Mesenchymal stem cell (in vitro differentiated cells and primary cell): ENCODE measurements around the gene IFRD2.

ENCODE experiments used
- DNase-seq: peaks from one replicate; pipeline ENCODE4 v3.0.0-alpha.2; 2013
- H2AFZ ChIP-seq: one replicate; pipeline ENCODE4 v1.6.1; 2013; ENCODE audit warnings: low read depth, mild to moderate bottlenecking, control low read depth, inconsistent platforms, low read length, moderate library complexity
- H2AK5ac ChIP-seq: 2 replicates; pipeline ENCODE4 v1.6.1; 2013; ENCODE audit warnings: low read length, moderate library complexity, mild to moderate bottlenecking, inconsistent platforms; ENCODE audit not compliant: severe bottlenecking
- H2BK120ac ChIP-seq: one replicate; pipeline ENCODE4 v1.6.1; 2013; ENCODE audit warnings: low read depth, mild to moderate bottlenecking, inconsistent platforms, low read length, moderate library complexity
- H2BK12ac ChIP-seq, 2 experiments: one replicate each; pipeline ENCODE4 v1.6.1; 2013; ENCODE audit warnings: inconsistent platforms in 2 of 2, low read length in 2 of 2, mild to moderate bottlenecking in 2 of 2, moderate library complexity in 2 of 2, control low read depth in 1 of 2
- H2BK15ac ChIP-seq: one replicate; pipeline ENCODE4 v1.6.1; 2013; ENCODE audit warnings: mild to moderate bottlenecking, low read depth, inconsistent platforms; ENCODE audit not compliant: poor library complexity, severe bottlenecking
- H2BK5ac ChIP-seq: 2 replicates; pipeline ENCODE4 v1.6.1; 2013; ENCODE audit warnings: low read depth, mild to moderate bottlenecking, low read length, control low read depth, inconsistent platforms; ENCODE audit not compliant: poor library complexity, severe bottlenecking
- H3K14ac ChIP-seq, 2 experiments: one replicate each; pipeline ENCODE4 v1.6.1; 2013; ENCODE audit warnings: inconsistent platforms in 2 of 2, low read length in 2 of 2, control low read depth in 1 of 2, mild to moderate bottlenecking in 1 of 2, moderate library complexity in 1 of 2
- H3K18ac ChIP-seq, 2 experiments: one replicate each; pipeline ENCODE4 v1.6.1; 2013; ENCODE audit warnings: inconsistent platforms in 2 of 2, low read length in 2 of 2, control low read depth in 1 of 2, low read depth in 1 of 2, mild to moderate bottlenecking in 1 of 2
- H3K23ac ChIP-seq, 2 experiments: one replicate each; pipeline ENCODE4 v1.6.1; 2013; ENCODE audit warnings: inconsistent platforms in 2 of 2, low read length in 2 of 2, mild to moderate bottlenecking in 2 of 2, moderate library complexity in 2 of 2, control low read depth in 1 of 2
- H3K27ac ChIP-seq: 2 replicates; pipeline ENCODE4 v1.5.1; 2013; ENCODE audit warnings: mild to moderate bottlenecking, moderate library complexity, low read length, control low read depth, inconsistent platforms; ENCODE audit not compliant: poor library complexity, severe bottlenecking
- H3K27me3 ChIP-seq, 2 experiments: 2 replicates each; pipeline versions ENCODE4 v1.6.1 to v1.7.0; 2013; ENCODE audit warnings: low read length in 2 of 2, mild to moderate bottlenecking in 2 of 2, moderate library complexity in 2 of 2, control low read depth in 1 of 2, inconsistent platforms in 1 of 2; ENCODE audit not compliant: control insufficient read depth in 1 of 2, insufficient read depth in 1 of 2
- H3K36me3 ChIP-seq, 2 experiments: 2 replicates each; pipeline versions ENCODE4 v1.6.1 to v1.7.0; 2013; ENCODE audit warnings: low read length in 2 of 2, control low read depth in 1 of 2, inconsistent platforms in 1 of 2, low read depth in 1 of 2, mild to moderate bottlenecking in 1 of 2; ENCODE audit not compliant: insufficient read depth in 2 of 2, control insufficient read depth in 1 of 2
- H3K4ac ChIP-seq, 2 experiments: one replicate each; pipeline ENCODE4 v1.6.1; 2013; ENCODE audit warnings: inconsistent platforms in 2 of 2, low read length in 2 of 2, mild to moderate bottlenecking in 2 of 2, moderate library complexity in 2 of 2, control low read depth in 1 of 2, low read depth in 1 of 2
- H3K4me1 ChIP-seq: 2 replicates; pipeline ENCODE4 v1.6.1; 2013; ENCODE audit warnings: low read depth, low read length, control low read depth; ENCODE audit not compliant: control insufficient read depth, insufficient read depth
- H3K4me2 ChIP-seq: 2 replicates; pipeline ENCODE4 v1.6.1; 2013; ENCODE audit warnings: low read length, mild to moderate bottlenecking, inconsistent platforms; ENCODE audit not compliant: poor library complexity, severe bottlenecking
- H3K4me3 ChIP-seq, 2 experiments: 2 replicates each; pipeline versions ENCODE4 v1.5.1 to v1.7.0; 2013; ENCODE audit warnings: low read length in 2 of 2, mild to moderate bottlenecking in 2 of 2, control low read depth in 1 of 2, low read depth in 1 of 2; ENCODE audit not compliant: insufficient read depth in 1 of 2
- H3K79me1 ChIP-seq: replicated peaks from 2 replicates; pipeline ENCODE4 v1.6.1; 2013; ENCODE audit warnings: mild to moderate bottlenecking, control low read depth, low read length, inconsistent platforms; ENCODE audit not compliant: poor library complexity, severe bottlenecking
- H3K9ac ChIP-seq: 2 replicates; pipeline ENCODE4 v1.7.0; 2013; ENCODE audit warnings: mild to moderate bottlenecking, low read length, moderate library complexity
- H3K9me3 ChIP-seq: 2 replicates; pipeline ENCODE4 v1.7.0; 2013; ENCODE audit warnings: mild to moderate bottlenecking, low read length; ENCODE audit not compliant: control insufficient read depth
- H4K8ac ChIP-seq: one replicate; pipeline ENCODE4 v1.6.1; 2013; ENCODE audit warnings: inconsistent platforms, mild to moderate bottlenecking, low read length, moderate library complexity
- H4K91ac ChIP-seq: one replicate; pipeline ENCODE4 v1.6.1; 2013; ENCODE audit warnings: mild to moderate bottlenecking, low read length, inconsistent platforms
- WGBS: methylation state at CpG from one replicate; pipeline ENCODE4 v1.1.7; 2013; ENCODE audit warnings: mixed read lengths; 5-methylcytosine and 5-hydroxymethylcytosine counted together

The IFRD2 gene

GRCh38 chr3:50300681-50301254, 8.5 kb upstream of the IFRD2 start:
- no peak overlapping the region for H3K27ac ChIP-seq
- H3K9me3 ChIP-seq: no peaks in the 10 kb centered on the region
- H3K4me2 ChIP-seq: no peak overlapping the region
- H2BK120ac ChIP-seq: no peak overlapping the region
- DNase-seq: no peak
- no peak overlapping the region for H3K18ac ChIP-seq
- H3K4me3 ChIP-seq: peak overlapping the region in 1 of 2 experiments; percentile 73
- no peak overlapping the region for H4K91ac ChIP-seq
- no peak overlapping the region for H3K14ac ChIP-seq
- peaks cover 14% of the 10 kb centered on the region for H3K79me1 ChIP-seq
- H3K9ac ChIP-seq: peak overlapping the region; percentile 83
- no peak overlapping the region for H4K8ac ChIP-seq
- H2AFZ ChIP-seq: no peak overlapping the region
- H3K4me1 ChIP-seq: peaks cover 36% of the 10 kb centered on the region
- H3K36me3 ChIP-seq: peaks cover 3 to 12% of the 10 kb centered on the region in 2 experiments
- H3K23ac ChIP-seq: no peak overlapping the region
- no peaks in the 10 kb centered on the region for H3K27me3 ChIP-seq
- H2BK12ac ChIP-seq: peak overlapping the region in 1 of 2 experiments; percentile 34
- no peak overlapping the region for H2BK15ac ChIP-seq
- H3K4ac ChIP-seq: no peak overlapping the region
- no peak overlapping the region for H2AK5ac ChIP-seq
- H2BK5ac ChIP-seq: no peak overlapping the region
- 90% methylated on average over 6 of the region's 6 CpGs for WGBS

- Histone ChIP-seq H2BK5ac (no peak overlapping the region), H3K36me3 (peaks cover 5 to 12% of the 10 kb centered on the region in 2 experiments), H3K9me3 (no peaks in the 10 kb centered on the region), H3K27ac (peak overlapping the region; percentile 11), H3K23ac (no peak overlapping the region), H2BK12ac (peak overlapping the region in 1 of 2 experiments; percentile 15), H2AK5ac (no peak overlapping the region), H2BK120ac (no peak overlapping the region), H3K27me3 (no peaks in the 10 kb centered on the region), H2AFZ (no peak overlapping the region), H3K79me1 (peaks cover 14% of the 10 kb centered on the region), H4K91ac (peak overlapping the region; percentile 8), H3K9ac (peak overlapping the region; percentile 83), H4K8ac (peak overlapping the region; percentile 33), H3K4me2 (peak overlapping the region; percentile 85), H3K14ac (peak overlapping the region in 1 of 2 experiments; percentile 30), H3K18ac (peak overlapping the region; percentile 50 to 71), H2BK15ac (no peak overlapping the region), H3K4me1 (peaks cover 36% of the 10 kb centered on the region), H3K4me3 (peak overlapping the region; percentile 48 to 73), H3K4ac (peak overlapping the region in 1 of 2 experiments; percentile 47)
- 76% methylated on average over 12 of the region's 12 CpGs for WGBS
- DNase-seq: peak; percentile 45
Measured at GRCh38 chr3:50299929-50300680, 7.9 kb upstream of the IFRD2 start.

GRCh38 chr3:50299638-50299928, 7.4 kb upstream of the IFRD2 start:
- Histone ChIP-seq H3K4me1 (peaks cover 35% of the 10 kb centered on the region), H3K79me1 (peaks cover 14% of the 10 kb centered on the region), H3K36me3 (peaks cover 5 to 12% of the 10 kb centered on the region in 2 experiments), H3K4ac (peak overlapping the region in 1 of 2 experiments; percentile 47), H3K4me2 (peak overlapping the region; percentile 85), H3K18ac (peak overlapping the region; percentile 50 to 71), H3K27ac (peak overlapping the region; percentile 11), H3K9me3 (no peaks in the 10 kb centered on the region), H2AFZ (no peak overlapping the region), H2BK15ac (no peak overlapping the region), H2BK5ac (no peak overlapping the region), H4K8ac (no peak overlapping the region), H3K27me3 (no peaks in the 10 kb centered on the region), H3K9ac (peak overlapping the region; percentile 83), H3K23ac (no peak overlapping the region), H3K14ac (peak overlapping the region in 1 of 2 experiments; percentile 11), H2BK12ac (no peak overlapping the region), H2AK5ac (no peak overlapping the region), H4K91ac (peak overlapping the region; percentile 8), H3K4me3 (peak overlapping the region; percentile 48 to 73), H2BK120ac (no peak overlapping the region)
- 2% methylated on average over 12 of the region's 12 CpGs for WGBS
- no peak for DNase-seq
